HFF-Myc (cell line): ENCODE measurements around the gene GSTM2.

Source experiments
- DNase-seq: peaks from one replicate; pipeline ENCODE4 v3.0.0-alpha.2; 2011; ENCODE audit warnings: low read depth; ENCODE audit errors: extremely low read depth
- H3K4me3 ChIP-seq: replicated peaks from 2 replicates; pipeline ENCODE4 v1.5.1; 2011; ENCODE audit warnings: low read depth, mild to moderate bottlenecking, control low read depth, low read length
- CTCF ChIP-seq: IDR thresholded peaks from 2 replicates; pipeline ENCODE4 v1.5.1; 2012; ENCODE audit warnings: mild to moderate bottlenecking, low read depth, low read length, control low read depth; ENCODE audit errors: missing control alignments

Gene GSTM2

DNA sequence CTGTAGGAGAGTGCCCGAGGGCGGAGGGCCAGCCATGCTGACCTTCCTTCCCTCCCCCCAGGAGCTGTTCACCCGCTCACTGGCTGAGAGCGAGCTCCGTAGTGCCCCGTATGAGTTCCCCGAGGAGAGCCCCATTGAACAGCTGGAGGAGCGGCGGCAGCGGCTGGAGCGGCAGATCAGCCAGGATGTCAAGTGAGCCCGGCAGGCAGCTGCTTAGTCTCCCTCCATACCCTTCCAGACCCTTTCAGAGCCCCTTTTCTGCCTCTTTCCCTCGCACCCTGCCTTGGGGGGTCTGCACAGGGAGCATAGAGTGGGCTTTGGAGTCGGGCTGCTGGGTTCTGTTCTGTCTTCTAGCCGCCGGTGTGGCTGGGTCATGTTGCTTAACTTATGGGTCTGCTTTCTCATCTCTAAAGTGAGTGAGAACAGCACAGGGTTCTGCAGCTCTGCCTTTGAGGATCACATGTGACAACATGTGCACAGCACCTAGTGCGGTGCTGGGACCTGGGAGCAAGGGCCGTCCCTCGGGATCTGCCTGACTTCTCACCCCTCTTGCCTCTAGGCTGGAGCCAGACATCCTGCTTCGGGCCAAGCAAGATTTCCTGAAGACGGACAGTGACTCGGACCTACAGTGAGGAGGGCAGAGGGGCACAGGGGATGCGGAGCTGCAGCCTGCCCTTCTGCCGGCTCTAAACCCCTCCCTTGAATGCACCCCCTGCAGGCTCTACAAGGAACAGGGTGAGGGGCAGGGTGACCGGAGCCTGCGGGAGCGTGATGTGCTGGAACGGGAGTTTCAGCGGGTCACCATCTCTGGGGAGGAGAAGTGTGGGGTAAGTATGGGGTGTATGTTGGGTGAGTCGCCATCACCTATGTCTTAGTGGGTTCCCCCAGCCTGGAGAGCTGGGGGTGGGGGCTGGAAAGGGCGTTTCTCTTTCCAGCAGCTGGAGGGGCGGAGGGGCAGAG is 42.0 kb upstream of the GSTM2 start:
- TF ChIP-seq CTCF = no peak
- no peak overlapping the region for H3K4me3 ChIP-seq
- no peak for DNase-seq

DNA sequence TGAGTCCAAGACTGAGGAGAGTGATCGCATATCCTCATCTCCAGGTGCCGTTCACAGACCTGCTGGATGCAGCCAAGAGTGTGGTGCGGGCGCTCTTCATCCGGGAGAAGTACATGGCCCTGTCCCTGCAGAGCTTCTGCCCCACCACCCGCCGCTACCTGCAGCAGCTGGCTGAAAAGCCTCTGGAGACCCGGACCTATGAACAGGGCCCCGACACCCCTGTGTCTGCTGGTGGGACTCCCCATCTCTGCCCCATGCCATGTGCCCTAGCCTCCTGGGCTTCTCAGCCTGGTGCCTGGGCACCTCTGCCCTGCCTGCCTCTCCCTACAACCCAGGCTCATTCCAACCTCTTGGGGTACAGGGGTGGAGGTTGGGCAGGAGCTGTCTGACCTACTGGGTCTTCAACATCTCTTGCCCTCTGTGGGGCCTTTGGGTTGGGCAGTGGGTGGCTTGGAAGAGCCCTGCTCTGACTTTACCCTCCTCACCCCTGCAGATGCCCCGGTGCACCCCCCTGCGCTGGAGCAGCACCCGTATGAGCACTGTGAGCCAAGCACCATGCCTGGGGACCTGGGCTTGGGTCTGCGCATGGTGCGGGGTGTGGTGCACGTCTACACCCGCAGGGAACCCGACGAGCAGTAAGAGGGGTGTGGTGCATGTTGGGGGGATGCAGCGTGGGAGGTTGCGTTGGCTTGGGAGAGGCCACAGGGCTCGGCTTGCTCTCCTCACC is 41.0 kb upstream of the GSTM2 start:
- no peak overlapping the region for H3K4me3 ChIP-seq
- TF ChIP-seq CTCF = no peak
- DNase-seq = no peak

DNA sequence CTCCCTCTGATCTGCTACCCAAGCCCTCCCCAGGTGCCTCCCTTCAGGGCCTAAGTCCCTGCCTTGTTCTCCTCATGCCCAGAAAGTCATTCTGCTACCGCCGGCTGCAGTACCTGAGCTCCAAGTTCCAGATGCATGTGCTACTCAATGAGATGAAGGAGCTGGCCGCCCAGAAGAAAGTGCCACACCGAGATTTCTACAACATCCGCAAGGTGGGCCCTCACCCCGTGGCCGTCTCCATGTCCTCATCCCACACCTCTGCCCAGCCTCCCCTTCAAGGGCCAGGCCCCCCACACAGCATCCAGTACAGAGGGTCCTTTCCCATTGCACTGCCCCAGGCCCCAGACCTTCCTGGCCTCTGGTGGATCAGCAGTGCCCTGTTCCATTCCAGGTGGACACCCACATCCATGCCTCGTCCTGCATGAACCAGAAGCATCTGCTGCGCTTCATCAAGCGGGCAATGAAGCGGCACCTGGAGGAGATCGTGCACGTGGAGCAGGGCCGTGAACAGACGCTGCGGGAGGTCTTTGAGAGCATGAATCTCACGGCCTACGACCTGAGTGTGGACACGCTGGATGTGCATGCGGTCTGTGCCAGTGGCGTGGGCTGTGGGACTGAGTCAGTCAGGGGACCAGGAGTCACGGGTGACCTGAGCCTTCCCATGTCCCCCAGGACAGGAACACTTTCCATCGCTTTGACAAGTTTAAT is 40.0 kb upstream of the GSTM2 start:
- no peak for TF ChIP-seq CTCF
- H3K4me3 ChIP-seq = no peak overlapping the region
- DNase-seq = no peak

- no peak for DNase-seq
- no peak overlapping the region for H3K4me3 ChIP-seq
- no peak for TF ChIP-seq CTCF
Observed at GRCh38 chr1:109628540-109629321, 39.1 kb upstream of the GSTM2 start.

DNA sequence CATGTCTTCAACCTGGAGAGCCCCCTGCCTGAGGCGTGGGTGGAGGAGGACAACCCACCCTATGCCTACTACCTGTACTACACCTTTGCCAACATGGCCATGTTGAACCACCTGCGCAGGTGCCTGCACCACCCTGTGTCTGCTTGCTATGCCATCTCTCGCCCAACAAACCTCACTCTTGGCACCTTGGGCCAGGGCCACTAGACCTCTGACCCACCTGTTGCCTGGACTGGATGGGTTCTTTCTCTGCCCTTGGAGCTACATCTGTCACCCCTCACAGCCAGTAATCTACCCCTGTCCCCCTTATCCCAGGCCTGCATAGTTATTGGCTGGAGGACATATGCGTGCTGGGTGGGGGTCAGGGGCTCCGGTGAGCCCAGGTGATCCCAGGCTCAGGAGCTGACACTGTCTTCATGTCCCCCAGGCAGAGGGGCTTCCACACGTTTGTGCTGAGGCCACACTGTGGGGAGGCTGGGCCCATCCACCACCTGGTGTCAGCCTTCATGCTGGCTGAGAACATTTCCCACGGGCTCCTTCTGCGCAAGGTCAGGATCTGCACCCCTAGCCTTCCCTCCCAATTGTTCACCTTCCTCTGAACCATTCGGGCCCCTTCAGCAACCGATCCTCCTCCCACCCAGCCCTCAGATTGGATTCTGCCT is 38.4 kb upstream of the GSTM2 start:
- no peak for TF ChIP-seq CTCF
- DNase-seq = no peak
- no peak overlapping the region for H3K4me3 ChIP-seq
